ENCODE data around the gene STX16. TPM values are rescaled to one million over a fixed set of nuclear protein-coding genes. Genes with fewer than 3 reads are reported as not detected.

Gene STX16
- total and polyA plus RNA-seq, 2 donors (not counting 1 experiment from before 2014, with no cell fraction given): 39.3 to 64.9 TPM

DNA sequence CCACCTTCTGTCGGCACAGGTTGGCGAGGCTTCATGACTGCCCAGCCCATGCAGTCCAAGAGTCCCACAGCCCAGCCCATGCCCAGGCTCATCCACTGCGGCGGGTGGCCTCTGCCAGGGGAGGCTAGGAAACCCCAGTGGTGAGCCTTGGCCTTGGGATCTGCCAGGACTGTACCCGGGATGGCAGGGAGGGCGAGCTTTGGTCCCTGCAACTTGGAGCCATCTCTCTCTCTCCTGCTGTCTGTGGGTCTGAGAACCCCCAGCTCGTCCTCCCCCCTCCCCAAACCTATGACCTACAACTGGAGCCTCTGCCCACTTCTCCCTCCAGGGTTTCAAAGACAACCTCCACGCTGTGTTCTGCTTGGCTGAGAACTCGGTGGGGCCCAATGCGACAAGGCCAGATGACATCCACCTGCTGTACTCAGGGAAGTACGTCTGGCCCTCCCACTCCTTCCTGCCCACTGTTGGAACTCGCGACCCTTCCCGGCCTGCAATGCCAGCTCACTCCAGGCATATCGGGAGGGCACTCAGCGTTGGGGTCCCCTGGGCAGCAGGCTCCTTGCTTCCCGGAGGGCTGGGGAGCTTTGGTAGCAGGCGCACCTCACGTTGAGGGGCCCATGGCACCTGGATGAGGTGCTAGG lies 61.2 kb downstream of the STX16 start:
- DNase-seq (ENCODE audit: low read depth in 2 of 2): no peak
- Histone ChIP-seq H3K4me1 (ENCODE audit: control insufficient read depth, extremely low read depth, insufficient read depth, low read length) (no peaks in the 10 kb centered on the region), H3K27ac (ENCODE audit: insufficient read depth, low read length) (no peak overlapping the region), H3K79me2 (ENCODE audit: control insufficient read depth, insufficient read depth, low read length) (no peaks in the 10 kb centered on the region), H4K20me1 (ENCODE audit: control insufficient read depth, extremely low read depth, insufficient read depth, low read length) (no peaks in the 10 kb centered on the region), H3K9me3 (ENCODE audit: control insufficient read depth, insufficient read depth, low read depth, low read length) (no peaks in the 10 kb centered on the region), H2AFZ (ENCODE audit: low read length) (no peak overlapping the region), H3K4me3 (replicated peaks in 1 of 4; ENCODE audit: control extremely low read depth in 1 of 4, insufficient read depth in 1 of 4, low read depth in 3 of 4, low read length in 4 of 4) (no peak overlapping the region), H3K36me3 (ENCODE audit: control insufficient read depth, insufficient read depth, low read length) (no peaks in the 10 kb centered on the region), H3K4me2 (ENCODE audit: extremely low read depth, insufficient read depth, low read length) (no peak overlapping the region), H3K9ac (ENCODE audit: insufficient read depth, low read length) (no peak overlapping the region), H3K27me3 (ENCODE audit: control insufficient read depth, insufficient read depth, low read length) (no peaks in the 10 kb centered on the region)
- TF ChIP-seq EZH2 (IDR thresholded peaks at IDR 0.05; ENCODE audit: low read length, missing control alignments) (no peak), CTCF (conservative IDR thresholded peaks at IDR 0.05 in 1 of 2, IDR thresholded peaks at IDR 0.05 in 1 of 2; ENCODE audit: low read depth in 1 of 2, low read length in 2 of 2) (no peak)

- no peaks in the 10 kb centered on the region for H3K36me3 ChIP-seq (ENCODE audit: control insufficient read depth, insufficient read depth, low read length)
- H3K4me2 ChIP-seq (ENCODE audit: extremely low read depth, insufficient read depth, low read length): no peak overlapping the region
- no peaks in the 10 kb centered on the region for H3K27me3 ChIP-seq (ENCODE audit: control insufficient read depth, insufficient read depth, low read length)
- no peaks in the 10 kb centered on the region for H3K4me1 ChIP-seq (ENCODE audit: control insufficient read depth, extremely low read depth, insufficient read depth, low read length)
- no peak overlapping the region for H3K4me3 ChIP-seq (replicated peaks in 1 of 4; ENCODE audit: control extremely low read depth in 1 of 4, insufficient read depth in 1 of 4, low read depth in 3 of 4, low read length in 4 of 4)
- TF ChIP-seq CTCF (conservative IDR thresholded peaks at IDR 0.05 in 1 of 2, IDR thresholded peaks at IDR 0.05 in 1 of 2; ENCODE audit: low read depth in 1 of 2, low read length in 2 of 2) (no peak), EZH2 (IDR thresholded peaks at IDR 0.05; ENCODE audit: low read length, missing control alignments) (no peak)
- no peaks in the 10 kb centered on the region for H4K20me1 ChIP-seq (ENCODE audit: control insufficient read depth, extremely low read depth, insufficient read depth, low read length)
- H3K9ac ChIP-seq (ENCODE audit: insufficient read depth, low read length): no peak overlapping the region
- no peaks in the 10 kb centered on the region for H3K79me2 ChIP-seq (ENCODE audit: control insufficient read depth, insufficient read depth, low read length)
- no peak overlapping the region for H2AFZ ChIP-seq (ENCODE audit: low read length)
- no peaks in the 10 kb centered on the region for H3K9me3 ChIP-seq (ENCODE audit: control insufficient read depth, insufficient read depth, low read depth, low read length)
- H3K27ac ChIP-seq (ENCODE audit: insufficient read depth, low read length): no peak overlapping the region
- DNase-seq (ENCODE audit: low read depth in 2 of 2): no peak
Observed at GRCh38 chr20:58712806-58713731, 62.0 kb downstream of the STX16 start.

- no peaks in the 10 kb centered on the region for H3K79me2 ChIP-seq (ENCODE audit: control insufficient read depth, insufficient read depth, low read length)
- H3K4me2 ChIP-seq (ENCODE audit: extremely low read depth, insufficient read depth, low read length): no peak overlapping the region
- no peaks in the 10 kb centered on the region for H3K27me3 ChIP-seq (ENCODE audit: control insufficient read depth, insufficient read depth, low read length)
- no peak for DNase-seq (ENCODE audit: low read depth in 2 of 2)
- H3K36me3 ChIP-seq (ENCODE audit: control insufficient read depth, insufficient read depth, low read length): no peaks in the 10 kb centered on the region
- no peak overlapping the region for H3K9ac ChIP-seq (ENCODE audit: insufficient read depth, low read length)
- no peaks in the 10 kb centered on the region for H3K9me3 ChIP-seq (ENCODE audit: control insufficient read depth, insufficient read depth, low read depth, low read length)
- TF ChIP-seq EZH2 (IDR thresholded peaks at IDR 0.05; ENCODE audit: low read length, missing control alignments) (no peak), CTCF (conservative IDR thresholded peaks at IDR 0.05 in 1 of 2, IDR thresholded peaks at IDR 0.05 in 1 of 2; ENCODE audit: low read depth in 1 of 2, low read length in 2 of 2) (no peak)
- H2AFZ ChIP-seq (ENCODE audit: low read length): no peak overlapping the region
- H3K4me3 ChIP-seq (replicated peaks in 1 of 4; ENCODE audit: control extremely low read depth in 1 of 4, insufficient read depth in 1 of 4, low read depth in 3 of 4, low read length in 4 of 4): no peak overlapping the region
- no peaks in the 10 kb centered on the region for H3K4me1 ChIP-seq (ENCODE audit: control insufficient read depth, extremely low read depth, insufficient read depth, low read length)
- H3K27ac ChIP-seq (ENCODE audit: insufficient read depth, low read length): no peak overlapping the region
- H4K20me1 ChIP-seq (ENCODE audit: control insufficient read depth, extremely low read depth, insufficient read depth, low read length): no peaks in the 10 kb centered on the region
Observed at GRCh38 chr20:58713801-58714339, 62.8 kb downstream of the STX16 start.
